HFFc6 (cell line): ENCODE data around the gene ASCL1. TPM values are rescaled to one million over a fixed set of nuclear protein-coding genes. Genes with fewer than 3 reads are reported as not detected.

Experiments
- DNase-seq: peaks from one replicate; pipeline ENCODE4 v3.0.0-alpha.2; 2018
- H3K27ac Mint-ChIP-seq: 2 replicates; pipeline ENCODE4 v1.8.0; 2020; ENCODE audit warnings: mild to moderate bottlenecking, mixed read lengths
- H3K27me3 Mint-ChIP-seq: 2 replicates; pipeline ENCODE4 v1.8.0; 2021; ENCODE audit warnings: mild to moderate bottlenecking, moderate library complexity, mixed read lengths; ENCODE audit not compliant: insufficient read depth
- H3K36me3 Mint-ChIP-seq: 2 replicates; pipeline ENCODE4 v1.8.0; 2021; ENCODE audit warnings: low read depth, mixed read lengths
- H3K4me1 Mint-ChIP-seq: 2 replicates; pipeline ENCODE4 v1.8.0; 2020; ENCODE audit warnings: low read depth, mixed read lengths
- H3K4me3 Mint-ChIP-seq: 2 replicates; pipeline ENCODE4 v1.8.0; 2020; ENCODE audit warnings: mild to moderate bottlenecking, moderate library complexity, mixed read lengths
- H3K9me3 Mint-ChIP-seq: 2 replicates; pipeline ENCODE4 v1.8.0; 2020; ENCODE audit warnings: mild to moderate bottlenecking, mixed read lengths
- total RNA-seq, 6 experiments: library from RNA; stranded (reverse); fragmentation: NEBNext Ultra II Directional; extraction: Animal tissue kit (Norgen Biotek cat#: 25700); gene quantifications; 2 replicates in 1 of 6; 3 replicates in 5 of 6; pipeline ENCODE4 v1.2.3, GENCODE V29; 2021
- TF ChIP-seq, protein P1 (sequence below): fragments of 200-600 bp; sonication (generic); IDR thresholded peaks from 2 replicates; pipeline ENCODE4 v1.5.0; 2021; ENCODE audit warnings: antibody characterized with exemption, mild to moderate bottlenecking

Gene ASCL1
- total RNA-seq, 6 experiments from 2014 or later, result not detected

DNA sequence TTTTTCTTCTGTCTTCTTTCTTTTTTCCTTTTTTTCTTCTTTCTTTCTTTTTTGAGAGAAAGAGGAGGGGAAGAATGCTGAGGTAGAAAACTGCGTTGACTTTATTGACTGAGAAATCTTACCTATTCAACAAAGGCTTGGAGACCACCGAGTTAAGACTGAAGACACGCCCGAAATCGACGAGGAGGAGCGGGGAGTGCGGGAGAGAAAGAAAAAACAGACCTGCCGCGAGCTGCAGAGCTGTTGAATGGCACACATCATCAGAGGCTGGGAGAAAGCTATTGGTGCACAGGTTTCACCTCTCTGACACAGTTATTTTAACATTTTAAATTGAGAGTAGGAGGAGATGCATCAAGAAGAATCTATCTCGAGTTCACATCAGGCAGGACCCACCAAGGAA, 5.1 kb downstream of the ASCL1 start:
- Mint-ChIP-seq H3K36me3 (no peaks in the 10 kb centered on the region), H3K27me3 (peaks cover 47% of the 10 kb centered on the region), H3K4me3 (no peak overlapping the region; the same call in 1 of the 2 replicates), H3K4me1 (peaks cover 7% of the 10 kb centered on the region), H3K27ac (no peak overlapping the region), H3K9me3 (no peaks in the 10 kb centered on the region)
- DNase-seq, result no peak
- TF ChIP-seq, protein P1, sequence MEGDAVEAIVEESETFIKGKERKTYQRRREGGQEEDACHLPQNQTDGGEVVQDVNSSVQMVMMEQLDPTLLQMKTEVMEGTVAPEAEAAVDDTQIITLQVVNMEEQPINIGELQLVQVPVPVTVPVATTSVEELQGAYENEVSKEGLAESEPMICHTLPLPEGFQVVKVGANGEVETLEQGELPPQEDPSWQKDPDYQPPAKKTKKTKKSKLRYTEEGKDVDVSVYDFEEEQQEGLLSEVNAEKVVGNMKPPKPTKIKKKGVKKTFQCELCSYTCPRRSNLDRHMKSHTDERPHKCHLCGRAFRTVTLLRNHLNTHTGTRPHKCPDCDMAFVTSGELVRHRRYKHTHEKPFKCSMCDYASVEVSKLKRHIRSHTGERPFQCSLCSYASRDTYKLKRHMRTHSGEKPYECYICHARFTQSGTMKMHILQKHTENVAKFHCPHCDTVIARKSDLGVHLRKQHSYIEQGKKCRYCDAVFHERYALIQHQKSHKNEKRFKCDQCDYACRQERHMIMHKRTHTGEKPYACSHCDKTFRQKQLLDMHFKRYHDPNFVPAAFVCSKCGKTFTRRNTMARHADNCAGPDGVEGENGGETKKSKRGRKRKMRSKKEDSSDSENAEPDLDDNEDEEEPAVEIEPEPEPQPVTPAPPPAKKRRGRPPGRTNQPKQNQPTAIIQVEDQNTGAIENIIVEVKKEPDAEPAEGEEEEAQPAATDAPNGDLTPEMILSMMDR, result no peak

DNA sequence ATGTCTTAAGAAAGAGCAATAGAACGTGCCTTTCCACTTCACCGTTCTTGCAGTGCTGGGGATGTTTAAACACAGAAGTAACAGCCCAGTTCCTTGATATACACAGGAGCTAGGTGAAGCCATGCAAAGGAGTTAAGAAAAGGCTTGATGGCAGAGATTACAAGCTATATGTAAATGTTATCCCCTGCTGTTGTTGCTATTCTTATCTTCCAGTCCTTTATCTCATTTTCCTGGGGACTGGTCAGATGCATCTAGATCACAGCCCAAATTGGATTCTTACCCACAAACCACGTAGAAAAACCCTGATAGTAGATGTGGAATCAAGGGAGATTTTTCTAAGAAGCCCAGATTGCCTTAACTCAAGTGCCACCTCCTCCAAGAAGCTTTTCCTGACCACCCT, 5.5 kb downstream of the ASCL1 start:
- DNase-seq, result no peak
- TF ChIP-seq, protein P1, result no peak
- Mint-ChIP-seq H3K4me1 (peaks cover 2% of the 10 kb centered on the region), H3K4me3 (no peak overlapping the region), H3K27me3 (peaks cover 43% of the 10 kb centered on the region), H3K27ac (no peak overlapping the region), H3K36me3 (no peaks in the 10 kb centered on the region), H3K9me3 (no peaks in the 10 kb centered on the region)

DNA sequence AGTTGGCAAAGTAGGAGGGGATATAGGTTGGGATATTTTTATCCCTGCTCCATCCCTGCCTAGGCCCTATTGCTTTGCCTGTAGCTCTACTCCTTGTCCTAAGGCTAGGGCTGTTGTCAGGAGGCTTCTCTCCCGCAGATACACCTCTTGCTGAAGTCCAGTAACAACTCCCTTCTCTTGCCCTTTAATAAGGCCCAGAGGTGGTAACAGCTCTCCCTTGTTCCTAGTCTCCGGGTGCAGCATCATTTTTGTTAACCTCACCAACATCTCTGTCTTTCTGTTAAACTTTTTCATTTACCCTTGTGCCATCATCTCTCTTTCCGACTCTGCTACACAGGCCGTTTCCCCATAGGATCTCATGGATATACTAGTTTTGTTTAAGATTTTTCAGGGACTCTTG, 6.3 kb downstream of the ASCL1 start:
- H3K4me3 Mint-ChIP-seq, result no peak overlapping the region
- no peak overlapping the region for H3K27ac Mint-ChIP-seq
- H3K4me1 Mint-ChIP-seq, result no peaks in the 10 kb centered on the region
- H3K9me3 Mint-ChIP-seq, result no peaks in the 10 kb centered on the region
- TF ChIP-seq, protein P1, result no peak
- no peaks in the 10 kb centered on the region for H3K36me3 Mint-ChIP-seq
- peaks cover 41% of the 10 kb centered on the region for H3K27me3 Mint-ChIP-seq
- DNase-seq, result no peak

DNA sequence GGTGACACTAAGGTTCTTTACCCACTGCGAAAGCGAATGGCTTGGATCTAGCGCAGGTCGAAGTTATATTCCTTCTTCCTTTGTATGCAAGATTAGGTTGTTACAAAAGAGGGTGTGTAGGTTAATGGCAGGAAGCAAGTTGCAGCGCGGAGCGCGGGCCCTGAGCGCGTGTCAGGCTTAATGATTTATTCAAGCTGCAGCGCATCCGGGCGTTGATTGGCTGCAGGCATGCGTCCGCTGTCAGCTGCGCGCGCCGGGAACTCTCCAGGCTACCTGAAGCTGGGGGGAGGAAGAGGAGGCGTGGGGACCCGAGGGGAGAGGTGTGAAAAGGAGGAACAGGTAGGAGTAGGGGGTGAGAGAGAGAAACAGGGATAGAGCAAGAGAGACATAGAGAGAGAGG, 7.4 kb downstream of the ASCL1 start:
- H3K36me3 Mint-ChIP-seq, result no peaks in the 10 kb centered on the region
- peaks cover 30% of the 10 kb centered on the region for H3K27me3 Mint-ChIP-seq
- TF ChIP-seq, protein P1, result no peak
- H3K4me3 Mint-ChIP-seq, result no peak overlapping the region
- no peak for DNase-seq
- no peak overlapping the region for H3K27ac Mint-ChIP-seq
- no peaks in the 10 kb centered on the region for H3K4me1 Mint-ChIP-seq
- H3K9me3 Mint-ChIP-seq, result no peaks in the 10 kb centered on the region

DNA sequence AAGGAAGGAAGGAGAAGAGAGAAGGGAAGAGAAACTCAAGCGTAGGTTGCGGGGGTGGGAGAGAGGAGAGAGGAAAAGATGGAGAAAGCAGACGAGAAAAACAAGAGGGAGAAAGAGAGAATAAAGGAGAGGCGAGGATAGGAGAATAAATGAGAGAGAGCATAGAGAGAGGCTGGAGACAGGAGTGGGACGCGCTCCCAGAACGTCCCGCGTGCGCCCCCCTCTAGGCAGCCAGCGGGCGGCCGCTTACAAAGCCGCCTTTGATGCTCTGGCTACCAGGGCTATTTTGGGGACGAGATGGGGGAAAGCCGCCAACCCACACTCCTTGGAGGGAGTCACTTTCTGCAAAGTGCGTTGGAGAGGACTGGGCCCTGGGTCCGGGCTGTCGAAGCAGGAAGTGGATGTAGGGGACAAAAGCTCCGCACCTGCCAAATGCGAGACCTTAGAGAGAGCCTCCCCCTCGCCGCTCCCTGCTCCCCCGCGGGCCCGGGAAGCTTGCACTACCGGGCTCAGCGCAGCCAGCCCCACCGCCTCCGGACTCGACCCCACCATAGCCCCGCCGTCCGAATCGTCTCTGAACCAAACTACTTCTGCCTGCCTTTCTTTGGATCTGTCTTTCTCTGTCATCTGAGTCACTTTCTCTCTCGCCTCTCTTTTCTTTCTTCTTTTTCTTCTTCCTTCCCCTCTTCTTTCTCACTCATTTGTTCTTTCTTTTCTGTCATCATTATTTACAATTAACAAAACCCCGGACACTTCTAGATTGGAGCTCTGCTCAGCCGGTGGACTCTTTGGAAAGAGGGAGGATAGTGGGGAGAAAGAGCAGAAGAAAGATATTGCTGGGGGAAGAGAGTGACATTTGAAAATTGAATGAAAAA, 8.0 kb downstream of the ASCL1 start:
- no peaks in the 10 kb centered on the region for H3K36me3 Mint-ChIP-seq
- no peak overlapping the region for H3K4me3 Mint-ChIP-seq
- no peak overlapping the region for H3K27ac Mint-ChIP-seq
- TF ChIP-seq, protein P1, result no peak
- H3K27me3 Mint-ChIP-seq, result peaks cover 28% of the 10 kb centered on the region
- H3K4me1 Mint-ChIP-seq, result no peaks in the 10 kb centered on the region
- H3K9me3 Mint-ChIP-seq, result no peaks in the 10 kb centered on the region
- DNase-seq, result no peak
